ENCODE data around the gene RXFP4.

GRCh38 chr1:155913969-155914757 is 27.3 kb upstream of the RXFP4 start:
- TF ChIP-seq CTCF (IDR thresholded peaks at IDR 0.05), result no peak
- TF ChIP-seq POLR2A (IDR thresholded peaks at IDR 0.05), result no peak
- no peak for TF ChIP-seq EP300 (IDR thresholded peaks at IDR 0.05)
